Kidney capillary endothelial cell (primary cell): ENCODE measurements around the gene NEDD4.
"Not testable (repeated sequence)": the region's sequence is repeated elsewhere in the genome, so short reads cannot be mapped to it uniquely, and the experiment has no call there.

Experiments used
- DNase-seq: peaks from one replicate; pipeline ENCODE4 v3.0.0-alpha.2; 2018; ENCODE audit warnings: low spot score

The NEDD4 gene

GRCh38 chr15:55954862-55955605 is 38.4 kb downstream of the NEDD4 start:
- DNase-seq, result no peak

GRCh38 chr15:55952501-55953274 is 40.7 kb downstream of the NEDD4 start:
- DNase-seq, result not testable (repeated sequence)

GRCh38 chr15:55944606-55945005 is 48.8 kb downstream of the NEDD4 start:
- not testable (repeated sequence) for DNase-seq

GRCh38 chr15:55942332-55942731 is 51.1 kb downstream of the NEDD4 start:
- peak; percentile 89 for DNase-seq

GRCh38 chr15:55937040-55937439 is 56.4 kb downstream of the NEDD4 start:
- DNase-seq, result no peak

- DNase-seq, result no peak
Observed at GRCh38 chr15:55928955-55929354, 64.5 kb downstream of the NEDD4 start.

- DNase-seq, result no peak
Observed at GRCh38 chr15:55921744-55922143, 71.7 kb downstream of the NEDD4 start.

GRCh38 chr15:55917881-55918296 is 75.5 kb downstream of the NEDD4 start:
- DNase-seq, result peak; percentile 61

GRCh38 chr15:55916666-55917409 is 76.6 kb downstream of the NEDD4 start:
- no peak for DNase-seq

- no peak for DNase-seq
Observed at GRCh38 chr15:55915876-55916567, 77.4 kb downstream of the NEDD4 start.

GRCh38 chr15:55915221-55915620 is 78.2 kb downstream of the NEDD4 start:
- DNase-seq, result no peak

- no peak for DNase-seq
Observed at GRCh38 chr15:55914446-55914845, 79.0 kb downstream of the NEDD4 start.

- DNase-seq, result no peak
Observed at GRCh38 chr15:55912982-55913381, 80.4 kb downstream of the NEDD4 start.

- no peak for DNase-seq
Observed at GRCh38 chr15:55909036-55909811, 84.2 kb downstream of the NEDD4 start.

- peak; percentile 97 for DNase-seq
Observed at GRCh38 chr15:55907797-55908196, 85.6 kb downstream of the NEDD4 start.

GRCh38 chr15:55902981-55903380 is 90.4 kb downstream of the NEDD4 start:
- no peak for DNase-seq

- no peak for DNase-seq
Observed at GRCh38 chr15:55900019-55900418, 93.4 kb downstream of the NEDD4 start.

- no peak for DNase-seq
Observed at GRCh38 chr15:55899537-55899936, 93.9 kb downstream of the NEDD4 start.

GRCh38 chr15:55897560-55898336 is 95.7 kb downstream of the NEDD4 start:
- peak; percentile 84 for DNase-seq

GRCh38 chr15:55894399-55894965 is 98.9 kb downstream of the NEDD4 start:
- no peak for DNase-seq
